UCSD-AML1 (cell line): ENCODE data around the gene EPN3.

Experiments used
- DNase-seq: peaks from one replicate; lab custom pipeline; 2025; ENCODE audit not compliant: unreplicated experiment; lab: John Stamatoyannopoulos, UW

The EPN3 gene

GRCh38 chr17:50508573-50509460 lies 23.7 kb upstream of the EPN3 start:
- DNase-seq, result no peak

GRCh38 chr17:50511058-50511457 lies 21.5 kb upstream of the EPN3 start:
- no peak for DNase-seq

- DNase-seq, result no peak
Measured at GRCh38 chr17:50513495-50513894, 19.0 kb upstream of the EPN3 start.

GRCh38 chr17:50514388-50514787 lies 18.1 kb upstream of the EPN3 start:
- no peak for DNase-seq

GRCh38 chr17:50514936-50515702 lies 17.4 kb upstream of the EPN3 start:
- no peak for DNase-seq

GRCh38 chr17:50517011-50517410 lies 15.5 kb upstream of the EPN3 start:
- no peak for DNase-seq

GRCh38 chr17:50517504-50518383 lies 14.8 kb upstream of the EPN3 start:
- no peak for DNase-seq

GRCh38 chr17:50518384-50519023 lies 14.0 kb upstream of the EPN3 start:
- no peak for DNase-seq

- no peak for DNase-seq
Measured at GRCh38 chr17:50519141-50519834, 13.2 kb upstream of the EPN3 start.

- no peak for DNase-seq
Measured at GRCh38 chr17:50520483-50520882, 12.1 kb upstream of the EPN3 start.

GRCh38 chr17:50521514-50521913 lies 11.0 kb upstream of the EPN3 start:
- DNase-seq, result no peak

GRCh38 chr17:50522766-50523165 lies 9.8 kb upstream of the EPN3 start:
- no peak for DNase-seq

GRCh38 chr17:50523208-50523607 lies 9.3 kb upstream of the EPN3 start:
- DNase-seq, result no peak

GRCh38 chr17:50524838-50525237 lies 7.7 kb upstream of the EPN3 start:
- no peak for DNase-seq

- no peak for DNase-seq
Measured at GRCh38 chr17:50527155-50527762, 5.3 kb upstream of the EPN3 start.

- no peak for DNase-seq
Measured at GRCh38 chr17:50527949-50528474, 4.5 kb upstream of the EPN3 start.

GRCh38 chr17:50529849-50530248 lies 2.7 kb upstream of the EPN3 start:
- no peak for DNase-seq

GRCh38 chr17:50531428-50532025 lies 1.0 kb upstream of the EPN3 start:
- DNase-seq, result no peak

- no peak for DNase-seq
Measured at GRCh38 chr17:50533185-50533584, 650 bp downstream of the EPN3 start.
